ENCODE measurements around the gene PRKCZ.

GRCh38 chr1:2080140-2080539, 29.9 kb downstream of the PRKCZ start:
- TF ChIP-seq CTCF (conservative IDR thresholded peaks at IDR 0.05; ENCODE audit: low read depth, low read length) (no peak), EZH2 (IDR thresholded peaks at IDR 0.05; ENCODE audit: low read length, unreplicated experiment) (no peak), EZH2phosphoT487 (IDR thresholded peaks at IDR 0.05; ENCODE audit: borderline replicate concordance, low read length) (no peak)

Measured in PC-3 (cell line).